Mesendoderm (in vitro differentiated cells): ENCODE data around the gene DRAP1.

ENCODE experiments used
- DNase-seq: peaks from one replicate; pipeline ENCODE4 v3.0.0; 2013
- H2AK5ac ChIP-seq: 2 replicates; pipeline ENCODE4 v1.6.1; 2013; ENCODE audit warnings: low read length, inconsistent platforms
- H2BK120ac ChIP-seq: 2 replicates; pipeline ENCODE4 v1.6.1; 2013; ENCODE audit warnings: low read depth, mild to moderate bottlenecking, low read length, moderate library complexity, mixed read lengths
- H2BK15ac ChIP-seq: replicated peaks from 2 replicates; pipeline ENCODE4 v1.6.1; 2013; ENCODE audit warnings: low read depth, mild to moderate bottlenecking, moderate library complexity
- H2BK5ac ChIP-seq: 2 replicates; pipeline ENCODE4 v1.6.1; 2013; ENCODE audit warnings: low read length, inconsistent platforms
- H3K18ac ChIP-seq: 2 replicates; pipeline ENCODE4 v1.6.1; 2013; ENCODE audit warnings: mild to moderate bottlenecking, low read length, mixed read lengths
- H3K23ac ChIP-seq: one replicate; pipeline ENCODE4 v1.6.1; 2013; ENCODE audit warnings: low read length
- H3K27ac ChIP-seq: 2 replicates; pipeline ENCODE4 v1.5.1; 2013; ENCODE audit warnings: low read depth, mild to moderate bottlenecking, inconsistent platforms, low read length, moderate library complexity
- H3K27me3 ChIP-seq: 2 replicates; pipeline ENCODE4 v1.6.1; 2013; ENCODE audit warnings: low read length, control low read depth, mild to moderate bottlenecking, inconsistent platforms; ENCODE audit not compliant: insufficient read depth, poor library complexity
- H3K36me3 ChIP-seq: 2 replicates; pipeline ENCODE4 v1.6.1; 2013; ENCODE audit warnings: low read length, inconsistent platforms; ENCODE audit not compliant: control insufficient read depth, insufficient read depth
- H3K4ac ChIP-seq: one replicate; pipeline ENCODE4 v1.6.1; 2013; ENCODE audit warnings: low read depth, mild to moderate bottlenecking, low read length, moderate library complexity
- H3K4me1 ChIP-seq: 2 replicates; pipeline ENCODE4 v1.6.1; 2013; ENCODE audit warnings: low read depth, low read length, inconsistent platforms; ENCODE audit not compliant: control insufficient read depth
- H3K4me2 ChIP-seq: 2 replicates; pipeline ENCODE4 v1.6.1; 2013; ENCODE audit warnings: low read length
- H3K4me3 ChIP-seq: 2 replicates; pipeline ENCODE4 v1.5.1; 2013; ENCODE audit warnings: mild to moderate bottlenecking, low read length
- H3K56ac ChIP-seq: one replicate; pipeline ENCODE4 v1.6.1; 2013; ENCODE audit warnings: low read length
- H3K79me1 ChIP-seq: 2 replicates; pipeline ENCODE4 v1.6.1; 2013; ENCODE audit warnings: low read length, inconsistent platforms
- H3K79me2 ChIP-seq: 2 replicates; pipeline ENCODE4 v1.6.1; 2013; ENCODE audit warnings: mild to moderate bottlenecking, low read length; ENCODE audit not compliant: control insufficient read depth, insufficient read depth
- H3K9ac ChIP-seq: 2 replicates; pipeline ENCODE4 v1.6.1; 2013; ENCODE audit warnings: low read length, inconsistent platforms
- H4K5ac ChIP-seq: one replicate; pipeline ENCODE4 v1.6.1; 2013; ENCODE audit warnings: low read length
- H4K8ac ChIP-seq: one replicate; pipeline ENCODE4 v1.6.1; 2013; ENCODE audit warnings: low read depth, mild to moderate bottlenecking, control low read depth, low read length, moderate library complexity
- WGBS: extraction: QIAGEN DNeasy Blood & Tissue Kit; methylation state at CpG from one replicate; pipeline ENCODE4 v1.1.7; 2013; ENCODE audit warnings: low lambda C conversion rate, missing lambda C conversion rate; ENCODE audit not compliant: insufficient coverage; ENCODE audit errors: extremely low coverage; 5-methylcytosine and 5-hydroxymethylcytosine counted together

Gene DRAP1

DNA sequence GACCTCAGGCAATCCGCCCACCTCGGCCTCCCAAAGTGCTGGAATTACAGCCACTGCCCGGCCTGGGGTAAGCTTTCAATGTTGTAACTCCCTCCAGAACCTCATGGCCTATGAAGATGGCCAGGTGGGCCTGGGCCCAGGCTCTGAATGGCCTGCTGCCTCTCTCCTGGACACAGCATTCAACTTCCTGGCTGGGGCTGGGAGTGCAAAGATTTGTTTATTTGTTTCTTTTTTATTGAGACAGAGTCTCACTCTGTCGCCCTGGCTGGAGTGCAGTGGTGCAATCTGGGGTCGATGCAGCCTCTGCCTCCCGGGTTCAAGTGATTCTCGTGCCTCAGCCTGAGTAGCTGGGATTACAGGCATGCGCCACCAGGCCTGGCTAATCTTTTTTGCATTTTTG is 25.5 kb downstream of the DRAP1 start:
- Histone ChIP-seq H3K56ac (no peak overlapping the region), H3K9ac (no peak overlapping the region), H2BK15ac (no peak overlapping the region), H2BK120ac (no peak overlapping the region), H3K27ac (no peak overlapping the region), H3K4me3 (no peak overlapping the region), H3K27me3 (no peaks in the 10 kb centered on the region), H3K79me1 (no peaks in the 10 kb centered on the region), H3K36me3 (no peaks in the 10 kb centered on the region), H4K5ac (no peak overlapping the region), H3K18ac (no peak overlapping the region), H3K4ac (no peak overlapping the region), H3K4me1 (peaks cover 3% of the 10 kb centered on the region), H3K23ac (no peak overlapping the region), H3K4me2 (no peak overlapping the region), H2BK5ac (no peak overlapping the region), H3K79me2 (no peaks in the 10 kb centered on the region), H4K8ac (no peak overlapping the region), H2AK5ac (no peak overlapping the region)
- WGBS = no CpG with 5 or more reads among the region's 8 CpGs
- DNase-seq = no peak

DNA sequence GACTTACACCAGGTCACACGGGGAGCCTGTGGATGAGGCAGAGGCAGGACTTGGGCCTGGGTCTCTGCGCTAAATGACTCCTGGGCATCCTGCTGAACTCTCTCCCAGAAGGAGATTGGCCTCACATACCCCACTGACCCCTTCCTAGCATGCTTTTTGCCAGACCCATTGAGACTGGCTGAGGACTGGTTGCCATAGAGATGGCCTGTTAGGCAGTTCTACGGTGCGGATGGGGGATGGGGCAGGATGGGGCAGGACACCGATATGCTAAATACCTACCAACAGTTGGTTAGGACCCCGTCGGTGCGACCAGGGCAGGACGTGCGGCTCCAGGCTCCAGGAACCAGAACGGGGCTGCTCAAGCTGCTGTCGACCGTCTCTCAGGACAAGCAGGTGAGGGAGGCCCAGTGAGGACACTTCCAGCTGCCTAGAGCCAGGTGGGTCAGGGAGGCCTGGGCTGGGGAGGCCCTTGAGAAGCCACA is 26.2 kb downstream of the DRAP1 start, which contains the start of gene TSGA10IP:
TSS of gene TSGA10IP (plus strand) at position 51 of the 482 bp plus-strand sequence. CDS start at position 247, 196 bp downstream.
- Histone ChIP-seq H3K27ac (no peak within 1 kb of the TSS), H3K27me3 (no peaks in the 10 kb centered on the region), H3K56ac (peak within 1 kb of the TSS; percentile 35), H2BK120ac (no peak within 1 kb of the TSS), H3K4me3 (no peak within 1 kb of the TSS), H3K79me1 (no peaks in the 10 kb centered on the region), H4K5ac (no peak within 1 kb of the TSS), H3K4me1 (peaks cover 3% of the 10 kb centered on the region), H3K4me2 (no peak within 1 kb of the TSS), H3K4ac (no peak within 1 kb of the TSS), H3K18ac (no peak within 1 kb of the TSS), H3K9ac (no peak within 1 kb of the TSS), H3K79me2 (no peaks in the 10 kb centered on the region), H3K36me3 (no peaks in the 10 kb centered on the region), H3K23ac (no peak within 1 kb of the TSS), H2AK5ac (no peak within 1 kb of the TSS), H4K8ac (no peak within 1 kb of the TSS), H2BK15ac (no peak within 1 kb of the TSS), H2BK5ac (no peak within 1 kb of the TSS)
- DNase-seq = peak; percentile 81
- no CpG with 5 or more reads among the region's 13 CpGs for WGBS

DNA sequence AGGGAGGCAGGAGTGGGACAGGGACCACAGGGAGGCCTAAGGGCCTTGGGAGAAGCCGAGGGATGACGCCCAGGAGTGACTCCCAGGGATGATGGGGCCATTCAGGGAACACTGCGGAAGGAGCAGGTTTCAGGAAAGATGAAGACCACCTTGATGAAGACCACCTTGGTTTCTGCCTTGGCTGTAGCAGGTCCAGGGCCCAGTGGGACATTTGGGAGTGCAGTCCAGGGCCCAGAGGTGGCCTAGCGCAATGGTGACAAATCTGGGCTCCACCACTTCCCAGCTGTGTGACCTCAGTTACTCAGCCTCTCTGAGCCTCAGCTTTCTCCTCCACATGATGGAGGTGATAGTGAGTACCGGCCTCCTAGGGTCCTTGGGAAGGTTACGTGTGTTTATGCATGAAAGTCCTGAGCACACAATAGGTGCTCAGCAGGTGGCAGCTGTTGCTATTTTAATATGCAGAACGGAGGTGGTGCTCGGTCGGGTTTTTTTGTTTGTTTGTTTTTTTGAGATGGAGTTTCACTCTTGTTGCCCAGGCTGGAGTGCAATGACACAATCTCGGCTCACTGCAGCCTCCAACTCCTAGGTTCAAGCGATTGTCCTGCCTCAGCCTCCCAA is 26.8 kb downstream of the DRAP1 start:
- Histone ChIP-seq H3K23ac (no peak overlapping the region), H2AK5ac (no peak overlapping the region), H2BK15ac (no peak overlapping the region), H3K4me1 (peaks cover 3% of the 10 kb centered on the region), H3K18ac (no peak overlapping the region), H2BK5ac (no peak overlapping the region), H3K79me2 (no peaks in the 10 kb centered on the region), H4K5ac (no peak overlapping the region), H3K4me2 (no peak overlapping the region), H3K36me3 (no peaks in the 10 kb centered on the region), H2BK120ac (no peak overlapping the region), H3K56ac (peak overlapping the region; percentile 35), H3K4ac (no peak overlapping the region), H3K4me3 (no peak overlapping the region), H3K27me3 (no peaks in the 10 kb centered on the region), H3K27ac (no peak overlapping the region), H4K8ac (no peak overlapping the region), H3K9ac (no peak overlapping the region), H3K79me1 (no peaks in the 10 kb centered on the region)
- WGBS = no CpG with 5 or more reads among the region's 11 CpGs
- DNase-seq = peak; percentile 68

DNA sequence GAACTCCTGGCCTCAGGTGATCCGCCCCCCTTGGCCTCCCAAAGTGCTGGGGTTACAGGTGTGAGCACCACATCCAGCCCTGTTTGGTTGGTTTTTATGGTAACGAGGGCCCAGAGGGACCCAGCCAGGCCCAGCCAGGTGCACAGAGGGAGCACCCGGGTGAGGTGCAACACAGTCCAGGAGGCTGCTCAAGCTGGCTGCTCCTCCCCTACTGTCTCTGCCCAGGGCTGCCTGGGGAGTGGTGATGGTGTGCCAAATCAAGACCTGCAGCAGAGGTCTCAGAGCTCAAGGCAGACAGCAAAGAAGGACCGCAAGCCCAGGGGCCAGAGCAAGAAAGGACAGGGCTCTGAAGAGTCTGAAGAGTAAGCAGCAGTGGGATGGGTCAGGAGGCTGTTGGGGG is 27.4 kb downstream of the DRAP1 start:
- DNase-seq = no peak
- Histone ChIP-seq H3K18ac (no peak overlapping the region), H2BK120ac (no peak overlapping the region), H2BK15ac (no peak overlapping the region), H3K23ac (no peak overlapping the region), H3K4ac (no peak overlapping the region), H3K4me1 (peaks cover 3% of the 10 kb centered on the region), H3K27me3 (no peaks in the 10 kb centered on the region), H4K8ac (no peak overlapping the region), H3K79me1 (no peaks in the 10 kb centered on the region), H4K5ac (no peak overlapping the region), H3K27ac (no peak overlapping the region), H3K4me2 (no peak overlapping the region), H2AK5ac (no peak overlapping the region), H3K4me3 (no peak overlapping the region), H3K9ac (no peak overlapping the region), H3K36me3 (no peaks in the 10 kb centered on the region), H3K56ac (no peak overlapping the region), H2BK5ac (no peak overlapping the region), H3K79me2 (no peaks in the 10 kb centered on the region)
- WGBS = no CpG with 5 or more reads among the region's 4 CpGs

DNA sequence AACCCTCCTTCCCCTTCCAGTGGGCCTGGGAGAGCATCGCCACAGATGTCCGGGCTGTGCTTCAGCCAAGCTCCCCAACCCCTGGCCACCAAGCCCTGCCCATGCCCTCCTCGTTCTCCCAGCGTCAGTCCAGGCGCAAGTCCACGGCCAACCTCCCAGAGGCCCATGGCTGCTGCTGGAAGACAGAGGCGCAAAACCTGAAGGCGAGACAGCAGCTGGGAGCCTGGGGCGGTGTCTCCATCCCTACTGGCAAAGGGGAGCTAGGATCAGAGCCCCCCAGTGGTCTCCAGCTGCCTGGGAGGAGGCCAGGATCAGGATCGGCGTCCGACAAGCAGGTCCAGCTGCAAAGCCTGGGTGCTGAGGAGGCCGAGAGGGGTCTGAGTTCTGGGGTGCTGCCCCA is 27.9 kb downstream of the DRAP1 start:
- no peak overlapping the region for H3K18ac ChIP-seq
- no peak overlapping the region for H2BK5ac ChIP-seq
- H3K9ac ChIP-seq = no peak overlapping the region
- no peaks in the 10 kb centered on the region for H3K36me3 ChIP-seq
- DNase-seq = no peak
- no peak overlapping the region for H3K4me3 ChIP-seq
- H3K4ac ChIP-seq = no peak overlapping the region
- no peak overlapping the region for H4K8ac ChIP-seq
- no peak overlapping the region for H2AK5ac ChIP-seq
- no peak overlapping the region for H3K23ac ChIP-seq
- WGBS = no CpG with 5 or more reads among the region's 13 CpGs
- no peak overlapping the region for H4K5ac ChIP-seq
- no peak overlapping the region for H3K56ac ChIP-seq
- peaks cover 3% of the 10 kb centered on the region for H3K4me1 ChIP-seq
- no peaks in the 10 kb centered on the region for H3K79me2 ChIP-seq
- no peak overlapping the region for H3K4me2 ChIP-seq
- no peak overlapping the region for H2BK15ac ChIP-seq
- no peak overlapping the region for H3K27ac ChIP-seq
- no peaks in the 10 kb centered on the region for H3K27me3 ChIP-seq
- no peak overlapping the region for H2BK120ac ChIP-seq
- H3K79me1 ChIP-seq = no peaks in the 10 kb centered on the region

DNA sequence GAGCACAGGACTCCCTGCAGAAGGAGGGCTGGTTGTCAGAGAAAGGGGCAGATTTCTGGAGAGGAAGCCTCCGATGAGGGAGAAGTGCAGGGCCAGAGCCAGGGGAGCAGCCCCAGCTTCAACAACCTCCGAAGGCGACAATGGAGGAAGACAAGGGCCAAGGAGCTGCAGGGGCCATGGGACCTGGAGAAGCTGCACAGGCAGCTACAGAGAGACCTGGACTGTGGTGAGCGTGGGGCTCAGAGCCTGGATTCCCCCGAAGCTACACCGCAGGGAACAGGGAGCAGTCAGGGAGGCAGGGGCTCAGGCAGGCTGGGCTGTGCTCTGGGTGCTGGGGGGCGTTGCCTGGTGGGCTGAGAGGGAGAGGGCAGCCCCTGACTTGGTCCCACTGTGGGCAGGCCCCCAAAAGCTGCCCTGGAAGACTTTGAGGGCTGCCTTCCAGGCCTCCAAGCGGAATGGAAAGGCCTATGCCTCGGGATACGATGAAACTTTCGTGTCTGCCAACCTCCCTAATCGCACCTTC is 28.4 kb downstream of the DRAP1 start:
- no peak overlapping the region for H3K4me2 ChIP-seq
- no peak overlapping the region for H3K18ac ChIP-seq
- H3K27me3 ChIP-seq = no peaks in the 10 kb centered on the region
- WGBS = no CpG with 5 or more reads among the region's 12 CpGs
- no peak overlapping the region for H2BK15ac ChIP-seq
- H2BK120ac ChIP-seq = no peak overlapping the region
- no peaks in the 10 kb centered on the region for H3K79me2 ChIP-seq
- H4K8ac ChIP-seq = no peak overlapping the region
- no peak overlapping the region for H3K56ac ChIP-seq
- H3K4ac ChIP-seq = no peak overlapping the region
- no peak overlapping the region for H3K4me3 ChIP-seq
- DNase-seq = no peak
- no peaks in the 10 kb centered on the region for H3K36me3 ChIP-seq
- no peaks in the 10 kb centered on the region for H3K79me1 ChIP-seq
- H4K5ac ChIP-seq = no peak overlapping the region
- no peak overlapping the region for H2AK5ac ChIP-seq
- no peak overlapping the region for H2BK5ac ChIP-seq
- peaks cover 3% of the 10 kb centered on the region for H3K4me1 ChIP-seq
- no peak overlapping the region for H3K23ac ChIP-seq
- no peak overlapping the region for H3K9ac ChIP-seq
- no peak overlapping the region for H3K27ac ChIP-seq
